ENCODE data around the gene ITPR1. TPM values are rescaled to one million over a fixed set of nuclear protein-coding genes. Genes with fewer than 3 reads are reported as not detected.

The ITPR1 gene
- total RNA-seq, 1 donor from 2014 or later: 91.7 TPM

DNA sequence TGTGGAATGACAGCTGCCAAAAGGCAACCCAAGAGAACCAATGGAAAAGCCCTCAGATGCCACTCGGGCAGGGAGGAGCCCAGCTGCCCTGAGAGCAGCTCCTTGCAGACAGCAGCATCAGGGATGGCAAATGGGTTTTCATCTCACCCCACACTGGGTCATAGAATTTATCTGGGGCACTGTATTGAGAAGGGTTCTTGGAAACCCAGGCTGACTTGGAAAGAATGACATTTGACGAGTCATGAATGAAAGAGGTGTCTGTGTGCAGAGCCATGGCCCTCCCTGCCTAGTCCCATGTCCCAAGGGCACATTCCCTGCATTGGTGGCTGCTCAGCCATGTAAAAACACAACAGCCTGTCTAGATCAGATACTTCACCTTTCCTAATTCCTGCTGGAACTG lies 328.2 kb downstream of the ITPR1 start:
- TF ChIP-seq, protein P1, sequence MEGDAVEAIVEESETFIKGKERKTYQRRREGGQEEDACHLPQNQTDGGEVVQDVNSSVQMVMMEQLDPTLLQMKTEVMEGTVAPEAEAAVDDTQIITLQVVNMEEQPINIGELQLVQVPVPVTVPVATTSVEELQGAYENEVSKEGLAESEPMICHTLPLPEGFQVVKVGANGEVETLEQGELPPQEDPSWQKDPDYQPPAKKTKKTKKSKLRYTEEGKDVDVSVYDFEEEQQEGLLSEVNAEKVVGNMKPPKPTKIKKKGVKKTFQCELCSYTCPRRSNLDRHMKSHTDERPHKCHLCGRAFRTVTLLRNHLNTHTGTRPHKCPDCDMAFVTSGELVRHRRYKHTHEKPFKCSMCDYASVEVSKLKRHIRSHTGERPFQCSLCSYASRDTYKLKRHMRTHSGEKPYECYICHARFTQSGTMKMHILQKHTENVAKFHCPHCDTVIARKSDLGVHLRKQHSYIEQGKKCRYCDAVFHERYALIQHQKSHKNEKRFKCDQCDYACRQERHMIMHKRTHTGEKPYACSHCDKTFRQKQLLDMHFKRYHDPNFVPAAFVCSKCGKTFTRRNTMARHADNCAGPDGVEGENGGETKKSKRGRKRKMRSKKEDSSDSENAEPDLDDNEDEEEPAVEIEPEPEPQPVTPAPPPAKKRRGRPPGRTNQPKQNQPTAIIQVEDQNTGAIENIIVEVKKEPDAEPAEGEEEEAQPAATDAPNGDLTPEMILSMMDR (IDR thresholded peaks at IDR 0.05): no peak
- no peak overlapping the region for H3K27ac ChIP-seq
- no peak overlapping the region for H3K4me3 ChIP-seq
- intact Hi-C loops (cut with DNase I): no loop called here
- peaks cover 20% of the 10 kb centered on the region for H3K36me3 ChIP-seq
- H3K4me1 ChIP-seq: peaks cover 20% of the 10 kb centered on the region
- no peaks in the 10 kb centered on the region for H3K9me3 ChIP-seq
- ATAC-seq: no peak
- DNase-seq: no peak
- no peaks in the 10 kb centered on the region for H3K27me3 ChIP-seq

DNA sequence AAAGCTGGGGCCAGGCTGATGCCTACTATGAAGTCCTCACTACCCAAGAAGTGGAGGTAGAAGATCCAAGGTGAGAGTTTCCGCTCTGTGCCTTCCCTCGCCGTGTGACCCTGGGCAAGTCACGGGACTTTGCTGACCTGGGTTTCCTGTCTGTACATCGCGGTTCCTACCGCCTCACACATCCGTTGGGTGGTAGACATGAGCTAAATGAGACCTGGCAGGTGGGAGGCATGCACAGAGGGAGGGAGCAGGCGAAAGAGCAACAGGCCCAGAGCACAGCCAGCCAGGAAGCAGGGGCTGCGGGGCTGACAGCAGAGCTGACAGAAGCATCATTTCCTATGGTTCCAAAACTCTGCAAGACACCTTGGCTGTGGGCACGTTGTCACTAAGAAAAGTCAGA lies 328.8 kb downstream of the ITPR1 start:
- no peak for DNase-seq
- Histone ChIP-seq H3K27me3 (no peaks in the 10 kb centered on the region), H3K4me3 (no peak overlapping the region), H3K27ac (no peak overlapping the region), H3K4me1 (peaks cover 27% of the 10 kb centered on the region), H3K9me3 (no peaks in the 10 kb centered on the region), H3K36me3 (peaks cover 20% of the 10 kb centered on the region)
- TF ChIP-seq, protein P1 (IDR thresholded peaks at IDR 0.05): no peak
- intact Hi-C loops (cut with DNase I): no loop called here
- ATAC-seq: no peak

DNA sequence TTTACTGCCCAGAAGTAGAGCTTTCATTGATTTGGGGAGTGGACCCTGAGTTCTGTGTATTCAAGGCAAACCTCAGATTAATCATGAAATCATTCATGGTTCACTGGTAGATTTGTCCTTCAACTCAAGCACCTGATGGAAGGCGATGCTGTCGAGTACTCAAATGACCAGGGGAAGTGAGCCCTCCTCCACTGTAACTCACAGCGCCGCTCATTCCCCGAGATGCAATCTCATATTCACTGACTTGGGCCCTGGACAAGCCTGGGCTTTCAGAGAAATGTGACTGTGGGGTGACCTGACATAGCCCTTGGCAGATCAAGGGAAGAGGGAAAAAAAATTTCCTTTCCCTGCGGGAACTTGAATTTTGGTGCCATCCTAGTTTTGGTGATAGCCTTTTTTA lies 329.4 kb downstream of the ITPR1 start:
- intact Hi-C loops (cut with DNase I): no loop called here
- ATAC-seq (no peak), DNase-seq (no peak)
- no peaks in the 10 kb centered on the region for H3K9me3 ChIP-seq
- H3K4me1 ChIP-seq: peaks cover 33% of the 10 kb centered on the region
- H3K27me3 ChIP-seq: no peaks in the 10 kb centered on the region
- TF ChIP-seq, protein P1 (IDR thresholded peaks at IDR 0.05): no peak
- no peak overlapping the region for H3K4me3 ChIP-seq
- H3K27ac ChIP-seq: no peak overlapping the region
- H3K36me3 ChIP-seq: peaks cover 18% of the 10 kb centered on the region

DNA sequence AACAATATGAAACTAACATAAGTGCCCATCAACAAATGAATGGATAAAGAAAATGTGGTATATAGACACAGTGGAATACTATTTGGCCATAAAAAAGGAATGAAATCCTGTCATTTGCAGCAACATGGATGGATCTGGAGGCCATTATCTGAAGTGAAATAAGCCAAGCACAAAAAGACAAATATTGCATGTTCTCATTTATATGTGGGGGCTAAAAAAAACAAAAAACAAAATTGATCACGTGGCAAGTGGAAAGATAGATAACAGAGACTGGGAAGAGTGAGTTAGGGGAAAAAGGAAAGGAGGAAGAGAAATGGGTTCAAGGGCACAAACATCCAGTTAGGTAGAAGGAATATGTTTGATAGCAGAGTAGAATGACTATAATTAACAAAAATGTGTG lies 330.2 kb downstream of the ITPR1 start:
- Histone ChIP-seq H3K27me3 (no peaks in the 10 kb centered on the region), H3K4me1 (peaks cover 41% of the 10 kb centered on the region), H3K36me3 (peaks cover 10% of the 10 kb centered on the region), H3K9me3 (no peaks in the 10 kb centered on the region), H3K27ac (no peak overlapping the region), H3K4me3 (no peak overlapping the region)
- DNase-seq (no peak), ATAC-seq (no peak)
- intact Hi-C loops (cut with DNase I): no loop called here
- TF ChIP-seq, protein P1 (IDR thresholded peaks at IDR 0.05): no peak

DNA sequence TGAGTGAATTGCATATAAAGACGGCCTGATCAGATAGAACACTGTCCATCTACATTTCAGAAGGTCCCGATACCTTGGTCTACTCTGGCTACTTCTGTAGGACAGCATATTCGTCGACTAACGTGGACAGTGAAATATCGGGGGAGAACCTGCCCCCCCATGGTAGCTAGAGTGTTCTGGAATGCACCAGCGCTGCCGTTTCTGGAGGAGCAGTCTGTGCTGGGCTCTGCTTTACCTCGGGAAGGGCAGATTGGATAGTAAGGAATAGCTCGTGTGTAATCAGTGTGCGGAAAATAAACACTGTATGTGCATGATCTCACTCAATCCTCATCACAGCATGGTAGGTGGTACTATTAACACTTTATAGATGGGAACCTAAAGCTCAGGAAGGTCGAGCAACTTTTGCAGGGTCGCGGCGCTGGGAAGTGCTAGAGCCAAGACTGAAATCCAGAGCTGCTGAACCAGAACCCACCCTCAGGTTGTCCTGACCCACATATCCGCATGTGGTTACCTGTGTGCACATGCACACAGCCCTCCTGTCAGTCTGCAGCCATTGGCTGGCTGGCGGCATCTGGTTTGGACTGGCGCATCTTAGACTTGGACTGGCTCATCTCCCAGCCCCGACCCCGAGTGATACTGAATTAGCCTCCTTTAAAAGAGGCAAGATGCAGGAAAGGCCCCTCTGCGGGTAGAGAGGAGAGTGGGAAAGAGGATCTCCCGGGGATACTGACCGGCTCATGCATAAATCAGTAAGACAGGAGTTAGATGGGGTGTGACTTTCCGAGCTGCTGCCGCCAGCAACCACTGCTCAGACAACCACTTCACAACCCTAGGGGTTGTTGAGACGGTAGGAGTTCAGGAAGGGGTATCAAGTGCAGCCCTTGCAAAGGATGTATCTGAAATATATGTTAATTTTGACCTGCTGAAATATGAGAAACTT lies 331.1 kb downstream of the ITPR1 start:
- intact Hi-C loops (cut with DNase I): no loop called here
- no peak overlapping the region for H3K4me3 ChIP-seq
- DNase-seq (no peak), ATAC-seq (no peak)
- H3K27ac ChIP-seq: no peak overlapping the region
- no peaks in the 10 kb centered on the region for H3K27me3 ChIP-seq
- TF ChIP-seq, protein P1 (IDR thresholded peaks at IDR 0.05): no peak
- H3K36me3 ChIP-seq: peaks cover 3% of the 10 kb centered on the region
- peaks cover 49% of the 10 kb centered on the region for H3K4me1 ChIP-seq
- H3K9me3 ChIP-seq: no peaks in the 10 kb centered on the region
